Mesendoderm (in vitro differentiated cells): ENCODE measurements around the gene MSH3.

ENCODE experiments used
- DNase-seq: peaks from one replicate; pipeline ENCODE4 v3.0.0; 2013
- H2AK5ac ChIP-seq: 2 replicates; pipeline ENCODE4 v1.6.1; 2013; ENCODE audit warnings: low read length, inconsistent platforms
- H2BK120ac ChIP-seq: 2 replicates; pipeline ENCODE4 v1.6.1; 2013; ENCODE audit warnings: low read depth, mild to moderate bottlenecking, low read length, moderate library complexity, mixed read lengths
- H2BK15ac ChIP-seq: replicated peaks from 2 replicates; pipeline ENCODE4 v1.6.1; 2013; ENCODE audit warnings: low read depth, mild to moderate bottlenecking, moderate library complexity
- H2BK5ac ChIP-seq: 2 replicates; pipeline ENCODE4 v1.6.1; 2013; ENCODE audit warnings: low read length, inconsistent platforms
- H3K18ac ChIP-seq: 2 replicates; pipeline ENCODE4 v1.6.1; 2013; ENCODE audit warnings: mild to moderate bottlenecking, low read length, mixed read lengths
- H3K23ac ChIP-seq: one replicate; pipeline ENCODE4 v1.6.1; 2013; ENCODE audit warnings: low read length
- H3K27ac ChIP-seq: 2 replicates; pipeline ENCODE4 v1.5.1; 2013; ENCODE audit warnings: low read depth, mild to moderate bottlenecking, inconsistent platforms, low read length, moderate library complexity
- H3K27me3 ChIP-seq: 2 replicates; pipeline ENCODE4 v1.6.1; 2013; ENCODE audit warnings: low read length, control low read depth, mild to moderate bottlenecking, inconsistent platforms; ENCODE audit not compliant: insufficient read depth, poor library complexity
- H3K36me3 ChIP-seq: 2 replicates; pipeline ENCODE4 v1.6.1; 2013; ENCODE audit warnings: low read length, inconsistent platforms; ENCODE audit not compliant: control insufficient read depth, insufficient read depth
- H3K4ac ChIP-seq: one replicate; pipeline ENCODE4 v1.6.1; 2013; ENCODE audit warnings: low read depth, mild to moderate bottlenecking, low read length, moderate library complexity
- H3K4me1 ChIP-seq: 2 replicates; pipeline ENCODE4 v1.6.1; 2013; ENCODE audit warnings: low read depth, low read length, inconsistent platforms; ENCODE audit not compliant: control insufficient read depth
- H3K4me2 ChIP-seq: 2 replicates; pipeline ENCODE4 v1.6.1; 2013; ENCODE audit warnings: low read length
- H3K4me3 ChIP-seq: 2 replicates; pipeline ENCODE4 v1.5.1; 2013; ENCODE audit warnings: mild to moderate bottlenecking, low read length
- H3K56ac ChIP-seq: one replicate; pipeline ENCODE4 v1.6.1; 2013; ENCODE audit warnings: low read length
- H3K79me1 ChIP-seq: 2 replicates; pipeline ENCODE4 v1.6.1; 2013; ENCODE audit warnings: low read length, inconsistent platforms
- H3K79me2 ChIP-seq: 2 replicates; pipeline ENCODE4 v1.6.1; 2013; ENCODE audit warnings: mild to moderate bottlenecking, low read length; ENCODE audit not compliant: control insufficient read depth, insufficient read depth
- H3K9ac ChIP-seq: 2 replicates; pipeline ENCODE4 v1.6.1; 2013; ENCODE audit warnings: low read length, inconsistent platforms
- H4K5ac ChIP-seq: one replicate; pipeline ENCODE4 v1.6.1; 2013; ENCODE audit warnings: low read length
- H4K8ac ChIP-seq: one replicate; pipeline ENCODE4 v1.6.1; 2013; ENCODE audit warnings: low read depth, mild to moderate bottlenecking, control low read depth, low read length, moderate library complexity
- WGBS: extraction: QIAGEN DNeasy Blood & Tissue Kit; methylation state at CpG from one replicate; pipeline ENCODE4 v1.1.7; 2013; ENCODE audit warnings: low lambda C conversion rate, missing lambda C conversion rate; ENCODE audit not compliant: insufficient coverage; ENCODE audit errors: extremely low coverage; 5-methylcytosine and 5-hydroxymethylcytosine counted together

The MSH3 gene

GRCh38 chr5:80863708-80864107 is 209.3 kb downstream of the MSH3 start:
- Histone ChIP-seq H3K9ac (no peak overlapping the region), H3K27me3 (no peaks in the 10 kb centered on the region)

GRCh38 chr5:80864109-80864508 is 209.7 kb downstream of the MSH3 start:
- H2AK5ac ChIP-seq = no peak overlapping the region
- no peak overlapping the region for H3K4me2 ChIP-seq
- H3K79me1 ChIP-seq = no peaks in the 10 kb centered on the region
- no peaks in the 10 kb centered on the region for H3K79me2 ChIP-seq
- peaks cover 7% of the 10 kb centered on the region for H3K4me1 ChIP-seq
- H4K8ac ChIP-seq = no peak overlapping the region
- H2BK120ac ChIP-seq = no peak overlapping the region
- H2BK15ac ChIP-seq = no peak overlapping the region
- H2BK5ac ChIP-seq = no peak overlapping the region
- H3K9ac ChIP-seq = no peak overlapping the region
- H4K5ac ChIP-seq = no peak overlapping the region
- no peak overlapping the region for H3K18ac ChIP-seq
- no peak overlapping the region for H3K56ac ChIP-seq
- H3K27ac ChIP-seq = no peak overlapping the region
- H3K27me3 ChIP-seq = no peaks in the 10 kb centered on the region
- H3K4ac ChIP-seq = no peak overlapping the region
- H3K4me3 ChIP-seq = no peak overlapping the region
- DNase-seq = no peak
- H3K23ac ChIP-seq = no peak overlapping the region
- no CpG with 5 or more reads among the region's 1 CpG for WGBS
- no peaks in the 10 kb centered on the region for H3K36me3 ChIP-seq

More at GRCh38 chr5:80863708-80864107, 209.3 kb downstream of the MSH3 start:
- H2AK5ac ChIP-seq = no peak overlapping the region
- H3K4me1 ChIP-seq = peaks cover 7% of the 10 kb centered on the region
- H3K36me3 ChIP-seq = no peaks in the 10 kb centered on the region
- peak; percentile 67 for DNase-seq
- no peak overlapping the region for H3K27ac ChIP-seq
- H4K5ac ChIP-seq = no peak overlapping the region
- H3K79me1 ChIP-seq = no peaks in the 10 kb centered on the region
- no peak overlapping the region for H3K56ac ChIP-seq
- no peak overlapping the region for H3K4me3 ChIP-seq
- H3K4me2 ChIP-seq = no peak overlapping the region
- H4K8ac ChIP-seq = no peak overlapping the region
- no peak overlapping the region for H3K23ac ChIP-seq
- no peak overlapping the region for H2BK120ac ChIP-seq
- no peak overlapping the region for H3K18ac ChIP-seq
- H3K4ac ChIP-seq = no peak overlapping the region
- no peak overlapping the region for H2BK15ac ChIP-seq
- no peaks in the 10 kb centered on the region for H3K79me2 ChIP-seq
- H2BK5ac ChIP-seq = no peak overlapping the region
- WGBS = no CpG with 5 or more reads among the region's 3 CpGs

- Histone ChIP-seq H4K5ac (no peak overlapping the region), H3K56ac (no peak overlapping the region), H3K4me2 (no peak overlapping the region), H3K9ac (no peak overlapping the region), H4K8ac (no peak overlapping the region), H3K18ac (no peak overlapping the region), H3K4me3 (no peak overlapping the region), H2BK5ac (no peak overlapping the region), H3K79me2 (no peaks in the 10 kb centered on the region), H3K79me1 (no peaks in the 10 kb centered on the region), H2BK120ac (no peak overlapping the region), H3K4ac (no peak overlapping the region), H2AK5ac (no peak overlapping the region), H3K23ac (no peak overlapping the region), H3K27me3 (no peaks in the 10 kb centered on the region), H3K36me3 (no peaks in the 10 kb centered on the region), H3K4me1 (peaks cover 7% of the 10 kb centered on the region), H3K27ac (no peak overlapping the region), H2BK15ac (no peak overlapping the region)
- WGBS = no CpG with 5 or more reads among the region's 3 CpGs
- DNase-seq = no peak
These were observed 210.4 kb downstream of the MSH3 start for GRCh38 chr5:80864706-80865435.

GRCh38 chr5:80865551-80865950 is 211.1 kb downstream of the MSH3 start:
- Histone ChIP-seq H2BK15ac (no peak overlapping the region), H2AK5ac (no peak overlapping the region), H3K27me3 (no peaks in the 10 kb centered on the region), H3K18ac (no peak overlapping the region), H4K5ac (no peak overlapping the region), H3K4ac (no peak overlapping the region), H3K36me3 (no peaks in the 10 kb centered on the region), H2BK120ac (no peak overlapping the region), H3K23ac (no peak overlapping the region), H4K8ac (no peak overlapping the region), H3K4me2 (no peak overlapping the region), H2BK5ac (no peak overlapping the region), H3K4me3 (no peak overlapping the region), H3K27ac (no peak overlapping the region), H3K79me1 (no peaks in the 10 kb centered on the region), H3K79me2 (no peaks in the 10 kb centered on the region), H3K4me1 (peaks cover 7% of the 10 kb centered on the region), H3K9ac (no peak overlapping the region), H3K56ac (no peak overlapping the region)
- no peak for DNase-seq
- WGBS = no CpG with 5 or more reads among the region's 2 CpGs

- Histone ChIP-seq H3K4me3 (no peak overlapping the region), H3K79me1 (no peaks in the 10 kb centered on the region), H2AK5ac (no peak overlapping the region), H3K4me1 (peaks cover 2% of the 10 kb centered on the region), H3K27ac (no peak overlapping the region), H3K27me3 (no peaks in the 10 kb centered on the region), H2BK120ac (no peak overlapping the region), H3K56ac (no peak overlapping the region), H2BK15ac (no peak overlapping the region), H3K9ac (no peak overlapping the region), H3K18ac (no peak overlapping the region), H3K79me2 (no peaks in the 10 kb centered on the region), H4K8ac (no peak overlapping the region), H3K23ac (no peak overlapping the region), H3K36me3 (no peaks in the 10 kb centered on the region), H3K4me2 (no peak overlapping the region), H3K4ac (no peak overlapping the region), H4K5ac (no peak overlapping the region), H2BK5ac (no peak overlapping the region)
- no CpG with 5 or more reads among the region's 2 CpGs for WGBS
- no peak for DNase-seq
These were observed 211.9 kb downstream of the MSH3 start for GRCh38 chr5:80866371-80866770.

- Histone ChIP-seq H4K5ac (no peak overlapping the region), H3K27ac (no peak overlapping the region), H3K4me2 (no peak overlapping the region), H3K36me3 (no peaks in the 10 kb centered on the region), H3K4ac (no peak overlapping the region), H2BK15ac (no peak overlapping the region), H2BK5ac (no peak overlapping the region), H3K79me2 (no peaks in the 10 kb centered on the region), H3K23ac (no peak overlapping the region), H4K8ac (no peak overlapping the region), H3K4me1 (no peaks in the 10 kb centered on the region), H3K79me1 (no peaks in the 10 kb centered on the region), H3K9ac (no peak overlapping the region), H2AK5ac (no peak overlapping the region), H3K27me3 (no peaks in the 10 kb centered on the region), H3K56ac (no peak overlapping the region), H3K18ac (no peak overlapping the region), H3K4me3 (no peak overlapping the region), H2BK120ac (no peak overlapping the region)
- DNase-seq = no peak
These were observed 212.8 kb downstream of the MSH3 start for GRCh38 chr5:80867233-80867632.
